SK-N-SH (cell line): ENCODE measurements around the gene CD302. TPM values are rescaled to one million over a fixed set of nuclear protein-coding genes. Genes with fewer than 3 reads are reported as not detected.
"Not testable (repeated sequence)": the region's sequence is repeated elsewhere in the genome, so short reads cannot be mapped to it uniquely, and the experiment has no call there.

ENCODE experiments used
- CTCF ChIA-PET: fragments of 300-600, 350-600 bp; formaldehyde crosslinking; extraction: SDS; loops from one replicate; lab custom pipeline; 2021; lab: Yijun Ruan, JAX
- POLR2A ChIA-PET: fragments of 350-600 bp; sonication (Branson Sonifier 250); formaldehyde crosslinking; extraction: SDS; loops from one replicate; lab custom pipeline; 2020; ENCODE audit warnings: antibody characterized with exemption, inconsistent platforms; lab: Yijun Ruan, JAX
- DNase-seq: peaks from one replicate; pipeline ENCODE4 v3.0.0; 2012
- H2AFZ ChIP-seq: fragments of 200-600 bp; sonication (generic); 2 replicates; pipeline ENCODE4 v1.8.1; 2016; ENCODE audit warnings: antibody characterized with exemption, mild to moderate bottlenecking, low read depth
- H3F3A ChIP-seq: fragments of 200-600 bp; sonication (generic); replicated peaks from 2 replicates; pipeline ENCODE3; 2016; ENCODE audit warnings: antibody characterized with exemption, mild to moderate bottlenecking; ENCODE audit not compliant: insufficient read depth
- H3K27ac ChIP-seq, 2 experiments: fragments of 200-500 bp in 1 of 2; fragments of 200-600 bp in 1 of 2; sonication (Bioruptor generic) in 1 of 2; sonication (generic), shearing (Covaris generic) in 1 of 2; 2 replicates each; pipeline versions ENCODE4 v1.5.1 to v1.6.1; 2014 to 2016; ENCODE audit warnings: low read depth in 2 of 2, inconsistent platforms in 1 of 2, low read length in 1 of 2, mild to moderate bottlenecking in 1 of 2, mixed read lengths in 1 of 2
- H3K27me3 ChIP-seq: fragments of 200-600 bp; sonication (generic), shearing (Covaris generic); 2 replicates; pipeline ENCODE4 v1.6.1; 2016; ENCODE audit warnings: mixed run types; ENCODE audit not compliant: insufficient read depth
- H3K36me3 ChIP-seq, 2 experiments: fragments of 200-500 bp in 1 of 2; fragments of 200-600 bp in 1 of 2; sonication (Bioruptor generic) in 1 of 2; sonication (generic) in 1 of 2; replicated peaks in 1 of 2; 2 replicates each; pipeline versions ENCODE3 to v1.5.1; 2014 to 2016; ENCODE audit warnings: low read length in 1 of 2, mild to moderate bottlenecking in 1 of 2; ENCODE audit not compliant: insufficient read depth in 2 of 2, control insufficient read depth in 1 of 2
- H3K4me1 ChIP-seq, 2 experiments: fragments of 200-500 bp in 1 of 2; fragments of 200-600 bp in 1 of 2; sonication (Bioruptor generic) in 1 of 2; sonication (generic), shearing (Covaris generic) in 1 of 2; 2 replicates each; pipeline versions ENCODE4 v1.5.1 to v1.6.1; 2014 to 2016; ENCODE audit warnings: low read depth in 1 of 2, low read length in 1 of 2, mixed run types in 1 of 2; ENCODE audit not compliant: insufficient read depth in 2 of 2, control insufficient read depth in 1 of 2
- H3K4me2 ChIP-seq: fragments of 200-600 bp; sonication (generic), shearing (Covaris generic); 2 replicates; pipeline ENCODE4 v1.6.1; 2017; ENCODE audit warnings: mixed run types
- H3K4me3 ChIP-seq, 2 experiments: fragments of 200-500 bp in 1 of 2; fragments of 200-600 bp in 1 of 2; sonication (Bioruptor generic) in 1 of 2; sonication (generic), shearing (Covaris generic) in 1 of 2; 2 replicates each; pipeline versions ENCODE4 v1.5.1 to v1.8.1; 2014 to 2016; ENCODE audit warnings: low read depth in 2 of 2, inconsistent platforms in 1 of 2, low read length in 1 of 2, mild to moderate bottlenecking in 1 of 2, mixed read lengths in 1 of 2, moderate library complexity in 1 of 2
- H3K79me2 ChIP-seq: fragments of 200-600 bp; sonication (generic); 2 replicates; pipeline ENCODE4 v1.8.1; 2017; ENCODE audit warnings: mild to moderate bottlenecking; ENCODE audit not compliant: insufficient read depth
- H3K9ac ChIP-seq: fragments of 200-600 bp; sonication (generic); 2 replicates; pipeline ENCODE4 v1.6.1; 2017; ENCODE audit warnings: mixed run types
- H3K9me2 ChIP-seq: fragments of 200-600 bp; sonication (generic); 2 replicates; pipeline ENCODE4 v1.6.1; 2017; ENCODE audit warnings: mixed run types
- H3K9me3 ChIP-seq: fragments of 200-600 bp; sonication (generic); 2 replicates; pipeline ENCODE4 v1.6.1; 2017; ENCODE audit warnings: mixed run types, mild to moderate bottlenecking, moderate library complexity
- H4K20me1 ChIP-seq: fragments of 200-600 bp; sonication (generic); 2 replicates; pipeline ENCODE4 v1.6.1; 2017; ENCODE audit warnings: mild to moderate bottlenecking, mixed run types; ENCODE audit not compliant: insufficient read depth
- CTCF ChIP-seq: fragments of 200-600 bp; sonication (generic); IDR thresholded peaks from 2 replicates; pipeline ENCODE4 v1.6.1; 2017; ENCODE audit warnings: antibody characterized with exemption, mild to moderate bottlenecking, moderate library complexity
- ELF1 ChIP-seq: IDR thresholded peaks from 2 replicates; pipeline ENCODE4 v1.4.0; 2012
- GABPA ChIP-seq: IDR thresholded peaks from 2 replicates; pipeline ENCODE4 v1.4.0; 2012; ENCODE audit warnings: low read depth, mild to moderate bottlenecking
- MAX ChIP-seq: IDR thresholded peaks from 2 replicates; pipeline ENCODE4 v1.4.0; 2012; ENCODE audit warnings: low read depth
- NRF1 ChIP-seq: IDR thresholded peaks from 2 replicates; pipeline ENCODE4 v1.6.1; 2012; ENCODE audit warnings: low read depth, mild to moderate bottlenecking, low read length
- PBX3 ChIP-seq: IDR thresholded peaks from 2 replicates; pipeline ENCODE4; 2012
- REST ChIP-seq: IDR thresholded peaks from 2 replicates; pipeline ENCODE4 v1.6.1; 2012; ENCODE audit warnings: mild to moderate bottlenecking, low read depth, low read length, moderate library complexity
- SIN3A ChIP-seq: IDR thresholded peaks from 2 replicates; pipeline ENCODE4 v1.6.1; 2012; ENCODE audit warnings: low read depth, mild to moderate bottlenecking, low read length, moderate library complexity, borderline replicate concordance
- SMC3 ChIP-seq: IDR thresholded peaks from 2 replicates; pipeline ENCODE4 v1.6.1; 2012; ENCODE audit warnings: low read depth, low read length, improper control_type of control experiment
- WGBS: methylation state at CpG from one replicate; pipeline ENCODE4 v1.1.6; 2017; ENCODE audit warnings: low lambda C conversion rate; 5-methylcytosine and 5-hydroxymethylcytosine counted together
- polyA plus RNA-seq, 3 experiments: library from polyadenylated mRNA; depleted of rRNA; stranded (reverse); fragments of >200 nt; gene quantifications; 2 replicates each; pipeline ENCODE4 v1.2.3, GENCODE V29; 2012

CD302 gene
- polyA plus RNA-seq, 1 of the 3 experiments (the other 2 are of a cell fraction), result 4.4 TPM

GRCh38 chr2:159725713-159726112 lies 72.3 kb downstream of the CD302 start:
- Histone ChIP-seq H3F3A (peaks cover 6% of the 10 kb centered on the region), H3K4me3 (no peak overlapping the region), H3K79me2 (peaks cover 100% of the 10 kb centered on the region), H3K4me2 (no peak overlapping the region), H3K27ac (no peak overlapping the region), H4K20me1 (peaks cover 100% of the 10 kb centered on the region), H2AFZ (no peak overlapping the region), H3K9me2 (no peaks in the 10 kb centered on the region), H3K36me3 (peaks cover 44 to 89% of the 10 kb centered on the region in 2 experiments), H3K4me1 (no peaks in the 10 kb centered on the region), H3K9ac (no peak overlapping the region), H3K9me3 (no peaks in the 10 kb centered on the region), H3K27me3 (no peaks in the 10 kb centered on the region)
- ChIA-PET CTCF (no interaction called here), POLR2A (no interaction called here)
- DNase-seq, result no peak
- TF ChIP-seq SMC3 (no peak), CTCF (no peak), NRF1 (no peak), SIN3A (no peak), MAX (no peak), PBX3 (no peak), REST (no peak), ELF1 (no peak), GABPA (no peak)
- WGBS, result 94% methylated on average over 3 of the region's 3 CpGs

- Histone ChIP-seq H4K20me1 (peaks cover 100% of the 10 kb centered on the region), H3K79me2 (peaks cover 100% of the 10 kb centered on the region), H3K36me3 (peaks cover 41 to 89% of the 10 kb centered on the region in 2 experiments)
- H3K9me3 ChIP-seq, H3K9ac ChIP-seq, H3K4me3 ChIP-seq, H3K27me3 ChIP-seq, DNase-seq, POLR2A ChIA-PET, H3K9me2 ChIP-seq, H3K4me1 ChIP-seq, H3K27ac ChIP-seq, H3F3A ChIP-seq, H3K4me2 ChIP-seq, H2AFZ ChIP-seq: not testable (repeated sequence)
- CTCF ChIA-PET, result interaction anchor here (1.5 kb wide), 1 partner anchor 10 kb away, joined by 3 read pairs; no protein-coding TSS in a partner anchor
- 98% methylated on average over 6 of the region's 6 CpGs for WGBS
Observed at GRCh38 chr2:159724795-159725572, 73.0 kb downstream of the CD302 start.
